Mesodermal cell (in vitro differentiated cells): ENCODE measurements around the gene CEBPE.

Experiments used
- H3K27ac ChIP-seq: 2 replicates; pipeline ENCODE4 v1.7.0; 2013; ENCODE audit warnings: mild to moderate bottlenecking, low read depth, low read length, moderate library complexity; ENCODE audit not compliant: severe bottlenecking
- H3K36me3 ChIP-seq: 2 replicates; pipeline ENCODE4 v1.7.1; 2013; ENCODE audit warnings: mild to moderate bottlenecking, low read length, moderate library complexity; ENCODE audit not compliant: control insufficient read depth, insufficient read depth
- H3K4me1 ChIP-seq: one replicate; pipeline ENCODE4 v1.7.1; 2013; ENCODE audit warnings: mild to moderate bottlenecking, low read length; ENCODE audit not compliant: insufficient read depth, control insufficient read depth, poor library complexity, severe bottlenecking
- H3K4me3 ChIP-seq: 2 replicates; pipeline ENCODE4 v1.7.0; 2013; ENCODE audit warnings: low read length, control low read depth, mild to moderate bottlenecking; ENCODE audit not compliant: insufficient read depth, poor library complexity, severe bottlenecking; ENCODE audit errors: extremely low read depth
- H3K9me3 ChIP-seq: 2 replicates; pipeline ENCODE4 v1.7.1; 2013; ENCODE audit warnings: mild to moderate bottlenecking, low read length, moderate library complexity; ENCODE audit not compliant: control insufficient read depth
- WGBS, 2 experiments: methylation state at CpG; one replicate each; pipeline ENCODE4 v1.1.5; 2013; ENCODE audit warnings: missing lambda C conversion rate in 2 of 2; ENCODE audit not compliant: insufficient coverage in 2 of 2; 5-methylcytosine and 5-hydroxymethylcytosine counted together

The CEBPE gene

DNA sequence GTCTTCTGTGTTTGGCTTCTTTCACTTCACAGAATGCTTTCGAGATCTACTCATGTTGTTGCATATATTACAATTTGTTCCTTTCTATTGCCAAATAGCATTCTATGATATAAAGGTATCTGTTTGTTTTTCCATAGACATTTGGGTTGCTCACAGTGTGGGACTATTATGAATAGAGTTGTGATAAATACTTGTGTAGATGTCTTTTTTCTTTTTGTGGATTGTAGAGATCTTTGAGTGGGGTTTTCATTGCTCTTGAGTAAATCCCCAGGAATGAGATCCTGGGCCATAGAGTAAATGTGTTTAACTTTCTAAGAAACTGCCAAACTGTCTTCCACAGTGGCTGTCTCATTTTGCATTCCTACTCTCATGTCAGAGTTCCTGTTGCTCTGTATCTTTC, 24.9 kb upstream of the CEBPE start:
- no peak overlapping the region for H3K27ac ChIP-seq
- no CpG with 5 or more reads among the region's 1 CpG for WGBS, 2 experiments
- no peaks in the 10 kb centered on the region for H3K9me3 ChIP-seq
- no peak overlapping the region for H3K4me3 ChIP-seq
- no peaks in the 10 kb centered on the region for H3K36me3 ChIP-seq
- peaks cover 11% of the 10 kb centered on the region for H3K4me1 ChIP-seq

- H3K27ac ChIP-seq = no peak overlapping the region
- H3K4me1 ChIP-seq = peaks cover 11% of the 10 kb centered on the region
- H3K9me3 ChIP-seq = no peaks in the 10 kb centered on the region
- 94 to 96% methylated on average over 3 to 4 of the region's 4 CpGs for WGBS, 2 experiments
- no peak overlapping the region for H3K4me3 ChIP-seq
- H3K36me3 ChIP-seq = no peaks in the 10 kb centered on the region
These were observed 23.8 kb upstream of the CEBPE start for GRCh38 chr14:23142826-23143225.

DNA sequence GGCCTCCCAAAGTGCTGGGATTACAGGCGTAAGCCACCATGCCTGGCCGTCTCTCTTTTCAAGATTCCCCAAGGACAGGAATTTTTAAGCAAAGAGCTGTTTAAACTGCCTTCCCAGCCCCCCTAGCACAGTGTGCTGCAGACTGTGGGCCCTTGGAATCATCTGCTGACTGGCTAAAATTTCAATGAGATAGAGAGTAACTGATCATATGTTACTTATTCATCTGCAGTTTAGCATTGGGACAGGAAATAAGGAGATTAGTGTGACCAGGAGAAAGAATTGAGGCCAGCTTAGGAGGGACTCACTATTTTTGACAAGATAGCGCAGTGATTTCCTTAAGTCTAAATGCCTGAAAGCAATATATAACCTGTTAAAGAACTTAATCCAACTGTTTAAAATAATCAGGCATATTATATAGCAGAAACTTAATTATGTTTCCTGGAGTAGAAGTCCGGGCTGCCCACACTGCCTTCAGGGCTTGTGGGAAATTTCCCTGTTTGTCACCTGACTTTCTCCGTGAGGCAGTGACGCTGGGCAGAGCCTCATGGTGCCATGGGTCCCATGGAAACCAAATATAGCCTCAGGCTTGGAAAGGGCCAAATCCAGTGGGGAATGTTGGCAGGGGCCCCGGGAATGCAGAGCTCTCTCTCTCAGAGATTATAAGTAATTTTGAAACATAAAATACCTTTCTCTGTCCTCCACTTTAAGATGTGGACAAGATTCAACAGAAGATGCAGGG, 22.8 kb upstream of the CEBPE start:
- H3K4me3 ChIP-seq = no peak overlapping the region
- H3K4me1 ChIP-seq = peaks cover 11% of the 10 kb centered on the region
- no peaks in the 10 kb centered on the region for H3K36me3 ChIP-seq
- no peak overlapping the region for H3K27ac ChIP-seq
- 85 to 95% methylated on average over 5 of the region's 7 CpGs for WGBS, 2 experiments
- H3K9me3 ChIP-seq = no peaks in the 10 kb centered on the region

GRCh38 chr14:23140371-23140770, 21.3 kb upstream of the CEBPE start:
- H3K9me3 ChIP-seq = no peaks in the 10 kb centered on the region
- H3K27ac ChIP-seq = no peak overlapping the region
- WGBS, 2 experiments = 83 to 93% methylated on average over 5 to 6 of the region's 6 CpGs
- H3K4me3 ChIP-seq = no peak overlapping the region
- no peaks in the 10 kb centered on the region for H3K36me3 ChIP-seq
- no peaks in the 10 kb centered on the region for H3K4me1 ChIP-seq

DNA sequence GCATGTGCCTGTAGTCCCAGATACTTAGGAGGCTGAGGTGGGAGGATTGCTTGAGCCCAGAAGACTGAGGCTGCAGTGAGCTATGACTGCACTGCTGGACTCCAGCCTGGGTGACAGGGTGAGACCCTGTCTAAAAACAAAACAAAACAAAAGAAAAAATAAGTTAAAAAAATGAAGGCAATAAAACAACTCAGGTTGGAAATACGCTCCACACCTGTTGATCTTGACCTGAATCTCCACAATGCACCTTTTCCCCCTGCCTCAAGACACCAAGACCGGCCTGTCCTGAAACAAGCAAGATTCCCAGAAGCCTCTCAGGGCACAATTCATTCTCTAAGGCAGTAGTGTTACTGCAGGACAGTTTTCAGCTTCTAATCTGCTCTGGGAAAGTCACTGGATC, 20.8 kb upstream of the CEBPE start:
- Histone ChIP-seq H3K36me3 (no peaks in the 10 kb centered on the region), H3K27ac (no peak overlapping the region), H3K4me1 (no peaks in the 10 kb centered on the region), H3K4me3 (no peak overlapping the region), H3K9me3 (no peaks in the 10 kb centered on the region)
- WGBS, 2 experiments = 100% methylated on average over 2 of the region's 2 CpGs; no CpG with 5 or more reads in 1 of the 2 experiments

DNA sequence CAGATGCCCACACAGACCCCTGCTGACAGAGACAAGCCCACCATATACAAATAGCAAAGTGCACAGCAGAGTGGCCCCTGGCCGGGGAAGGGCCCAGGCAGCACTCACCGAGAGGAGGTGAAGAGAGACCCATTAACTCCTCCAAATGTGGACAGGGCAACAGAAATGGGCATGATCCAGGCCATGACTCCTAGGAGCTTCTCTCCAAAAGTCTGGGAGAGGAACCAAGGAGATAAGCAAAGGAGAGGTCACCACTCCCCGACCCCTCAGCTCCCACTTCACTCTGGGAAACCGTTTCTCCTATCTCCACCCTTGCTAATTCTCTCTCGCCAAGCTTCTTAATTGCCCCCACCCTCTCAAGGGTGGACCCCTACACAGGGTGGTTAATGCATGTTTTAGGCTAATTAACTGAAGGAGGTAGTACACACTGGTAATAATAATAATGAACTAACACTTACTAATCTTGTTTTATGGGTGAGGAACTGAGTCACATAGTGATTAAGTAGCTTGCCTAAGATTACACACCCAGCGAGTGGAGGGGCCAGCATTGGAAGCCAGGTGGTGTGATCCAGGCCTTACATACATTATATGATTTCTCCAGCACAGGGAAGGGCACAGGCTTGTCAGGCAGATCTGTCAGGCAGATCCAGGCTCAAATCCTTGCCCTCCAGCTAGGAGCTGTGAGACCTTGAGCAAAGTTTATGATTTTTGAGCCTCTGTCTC, 18.9 kb upstream of the CEBPE start:
- no peak overlapping the region for H3K4me3 ChIP-seq
- no peaks in the 10 kb centered on the region for H3K4me1 ChIP-seq
- H3K36me3 ChIP-seq = no peaks in the 10 kb centered on the region
- no peak overlapping the region for H3K27ac ChIP-seq
- H3K9me3 ChIP-seq = no peaks in the 10 kb centered on the region
- 100% methylated on average over 1 to 2 of the region's 6 CpGs for WGBS, 2 experiments

- Histone ChIP-seq H3K4me3 (no peak overlapping the region), H3K36me3 (no peaks in the 10 kb centered on the region), H3K4me1 (no peaks in the 10 kb centered on the region), H3K27ac (no peak overlapping the region), H3K9me3 (no peaks in the 10 kb centered on the region)
- WGBS, 2 experiments = 92 to 96% methylated on average over 10 of the region's 11 CpGs
These were observed 18.2 kb upstream of the CEBPE start for GRCh38 chr14:23137192-23137812.

DNA sequence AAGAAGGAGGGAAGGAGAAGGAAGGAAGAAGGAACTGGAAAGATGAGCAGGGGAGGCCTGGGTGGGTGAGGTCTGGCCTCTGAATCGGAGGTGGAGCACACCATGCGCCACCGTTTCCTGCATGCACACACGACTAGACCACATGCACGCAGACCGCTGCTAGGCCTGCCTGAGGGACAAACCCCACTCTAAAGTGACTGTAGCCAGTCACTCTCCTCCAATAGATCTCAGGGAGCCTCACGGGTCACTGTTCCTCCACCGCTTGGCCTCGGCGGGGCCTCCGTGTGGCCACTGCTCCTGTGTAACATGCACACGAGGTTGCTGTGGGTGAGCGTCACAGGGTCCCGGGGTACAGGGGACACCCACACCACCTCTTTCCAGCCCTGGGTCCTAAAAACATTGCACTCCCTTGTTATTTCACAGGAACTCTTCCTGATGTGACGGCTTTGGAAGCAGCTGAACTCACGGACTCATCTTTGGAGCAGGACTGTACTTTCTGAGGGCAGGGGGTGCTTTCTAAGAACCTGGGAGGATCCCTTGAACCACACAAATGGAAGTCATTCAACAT, 17.6 kb upstream of the CEBPE start:
- WGBS, 2 experiments = 96 to 98% methylated on average over 8 to 16 of the region's 16 CpGs
- no peaks in the 10 kb centered on the region for H3K9me3 ChIP-seq
- no peak overlapping the region for H3K27ac ChIP-seq
- no peaks in the 10 kb centered on the region for H3K36me3 ChIP-seq
- no peaks in the 10 kb centered on the region for H3K4me1 ChIP-seq
- no peak overlapping the region for H3K4me3 ChIP-seq

- Histone ChIP-seq H3K4me1 (no peaks in the 10 kb centered on the region), H3K27ac (no peak overlapping the region), H3K4me3 (no peak overlapping the region), H3K9me3 (no peaks in the 10 kb centered on the region), H3K36me3 (no peaks in the 10 kb centered on the region)
- 92 to 100% methylated on average over 2 to 5 of the region's 8 CpGs for WGBS, 2 experiments
These were observed 13.9 kb upstream of the CEBPE start for GRCh38 chr14:23132970-23133369.

DNA sequence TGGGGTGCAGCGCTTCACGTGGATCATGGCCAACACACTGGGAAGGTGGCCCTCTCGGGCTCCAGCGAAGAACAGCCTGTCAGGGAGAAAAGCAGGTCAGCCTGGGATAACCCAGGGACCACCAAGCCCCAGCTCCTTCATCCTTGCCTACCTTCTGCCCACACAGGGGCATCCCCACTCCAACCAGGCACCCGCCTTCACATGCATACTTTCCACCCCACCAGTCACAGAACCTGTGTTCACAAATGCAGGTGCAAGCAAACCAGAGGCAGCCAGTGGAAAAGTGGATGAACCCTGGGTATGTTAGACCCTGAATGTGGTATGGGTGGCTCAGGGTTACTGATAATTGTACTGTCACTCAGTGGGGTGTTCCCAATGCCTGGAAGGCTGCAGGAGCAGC, 12.4 kb upstream of the CEBPE start:
- no peaks in the 10 kb centered on the region for H3K9me3 ChIP-seq
- no peaks in the 10 kb centered on the region for H3K4me1 ChIP-seq
- H3K36me3 ChIP-seq = peaks cover 3% of the 10 kb centered on the region
- H3K27ac ChIP-seq = no peak overlapping the region
- 95% methylated on average over 4 to 5 of the region's 5 CpGs for WGBS, 2 experiments
- H3K4me3 ChIP-seq = no peak overlapping the region
